ENCODE measurements around the gene SEPTIN7.
A peak's percentile ranks its signal among the peaks of the same experiment; 100 is the strongest.

GRCh38 chr7:35781200-35781701 is 19.6 kb upstream of the SEPTIN7 start:
- no peak for TF ChIP-seq MTA3 (CRISPR knock-in tag; IDR thresholded peaks at IDR 0.05)
- no peak for TF ChIP-seq FOXK2 (IDR thresholded peaks at IDR 0.05)
- no peak for TF ChIP-seq NPAS2 (CRISPR knock-in tag; IDR thresholded peaks at IDR 0.05; ENCODE audit: borderline replicate concordance)
- TF ChIP-seq, protein P1, sequence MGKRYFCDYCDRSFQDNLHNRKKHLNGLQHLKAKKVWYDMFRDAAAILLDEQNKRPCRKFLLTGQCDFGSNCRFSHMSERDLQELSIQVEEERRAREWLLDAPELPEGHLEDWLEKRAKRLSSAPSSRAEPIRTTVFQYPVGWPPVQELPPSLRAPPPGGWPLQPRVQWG (CRISPR knock-in tag; IDR thresholded peaks at IDR 0.05; ENCODE audit: borderline replicate concordance, low read depth), result no peak
- TF ChIP-seq GABPA (IDR thresholded peaks at IDR 0.05; ENCODE audit: low read depth, low read length), result no peak
- TF ChIP-seq GABPA (CRISPR knock-in tag; IDR thresholded peaks at IDR 0.05; ENCODE audit: low read depth), result no peak
- TF ChIP-seq EP300 (IDR thresholded peaks at IDR 0.05; ENCODE audit: low read depth in 2 of 2, low read length in 2 of 2), result peak in 1 of 2 experiments; percentile 40; a peak in 1 of 4 replicates
- TF ChIP-seq EP300 (CRISPR knock-in tag; IDR thresholded peaks at IDR 0.05; ENCODE audit: borderline replicate concordance), result no peak

Measured in HepG2 (cell line).